ENCODE measurements around the gene TLN1.

GRCh38 chr9:35719546-35719945 lies 12.4 kb downstream of the TLN1 start:
- no peak for TF ChIP-seq POLR2A (IDR thresholded peaks at IDR 0.05)
- no peak for TF ChIP-seq CTCF (IDR thresholded peaks at IDR 0.05)
- TF ChIP-seq POLR2AphosphoS5 (IDR thresholded peaks at IDR 0.05), result no peak

Data from breast epithelium (tissue), 3 donors.